HEK293 (cell line): ENCODE measurements around the gene TCERG1L.

Experiments used
- SCRT2 ChIP-seq: fragments of 450-650 bp; formaldehyde crosslinking; IDR thresholded peaks from 2 replicates; pipeline ENCODE4 v1.5.1; 2016; ENCODE audit warnings: missing biosample characterization, missing genetic modification characterization
- ZBTB8A ChIP-seq: fragments of 450-650 bp; formaldehyde crosslinking; IDR thresholded peaks from 2 replicates; pipeline ENCODE4 v1.5.1; 2016; ENCODE audit warnings: missing biosample characterization, missing genetic modification characterization
- ZNF266 ChIP-seq: fragments of 450-650 bp; formaldehyde crosslinking; IDR thresholded peaks from 2 replicates; pipeline ENCODE4 v1.5.1; 2016; ENCODE audit warnings: missing biosample characterization, missing genetic modification characterization, low read depth
- ZNF274 ChIP-seq, 2 experiments: fragments of 200-500 bp in 1 of 2; fragments of 450-650 bp in 1 of 2; sonication (Bioruptor generic) in 1 of 2; formaldehyde crosslinking in 1 of 2; IDR thresholded peaks; 2 replicates each; pipeline versions ENCODE4 v1.5.1 to v1.6.1; 2014 to 2016; ENCODE audit warnings: borderline replicate concordance in 1 of 2, inconsistent platforms in 1 of 2, low read length in 1 of 2, missing biosample characterization in 1 of 2, missing genetic modification characterization in 1 of 2
- ZNF530 ChIP-seq: fragments of 450-650 bp; formaldehyde crosslinking; IDR thresholded peaks from 2 replicates; pipeline ENCODE4 v1.5.1; 2016; ENCODE audit warnings: low read depth, missing biosample characterization, missing genetic modification characterization
- ZNF791 ChIP-seq: fragments of 450-650 bp; formaldehyde crosslinking; IDR thresholded peaks from 2 replicates; pipeline ENCODE4 v1.5.1; 2016; ENCODE audit warnings: missing biosample characterization, missing genetic modification characterization
- TF ChIP-seq, protein P1 (sequence below): fragments of 450-650 bp; formaldehyde crosslinking; IDR thresholded peaks from 2 replicates; pipeline ENCODE4 v1.5.1; 2016; ENCODE audit warnings: missing biosample characterization, missing genetic modification characterization
- TF ChIP-seq, protein P2 (sequence below): fragments of 450-650 bp; formaldehyde crosslinking; IDR thresholded peaks from 2 replicates; pipeline ENCODE4 v1.5.1; 2016; ENCODE audit warnings: missing biosample characterization, missing genetic modification characterization
- TF ChIP-seq, protein P3 (sequence below): fragments of 450-650 bp; formaldehyde crosslinking; IDR thresholded peaks from 2 replicates; pipeline ENCODE4 v1.5.1; 2016; ENCODE audit warnings: missing biosample characterization, missing genetic modification characterization

DNA sequence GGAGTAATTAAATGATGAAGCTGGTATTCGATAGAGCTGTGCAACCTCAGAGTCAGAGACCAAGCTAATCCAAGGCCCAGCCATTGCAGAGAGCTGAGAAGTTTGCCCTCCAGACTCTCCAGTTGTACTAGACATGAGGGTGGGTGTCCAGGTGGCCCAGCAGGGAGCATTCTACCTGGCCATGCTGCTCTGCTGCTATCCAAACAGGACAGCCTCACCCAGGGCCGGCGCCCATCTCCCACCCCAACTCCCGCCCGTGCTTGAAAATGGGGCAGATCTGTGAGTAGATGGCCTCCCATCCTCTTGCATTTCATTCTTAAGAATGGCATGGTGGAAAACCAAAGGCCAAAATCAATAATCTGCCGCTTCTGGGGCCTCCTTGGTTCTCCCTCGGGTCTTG, 124.2 kb downstream of the TCERG1L start:
- TF ChIP-seq ZNF791 (tag by site-specific recombination): no peak
- no peak for TF ChIP-seq ZNF530 (tag by site-specific recombination)
- TF ChIP-seq, protein P1, sequence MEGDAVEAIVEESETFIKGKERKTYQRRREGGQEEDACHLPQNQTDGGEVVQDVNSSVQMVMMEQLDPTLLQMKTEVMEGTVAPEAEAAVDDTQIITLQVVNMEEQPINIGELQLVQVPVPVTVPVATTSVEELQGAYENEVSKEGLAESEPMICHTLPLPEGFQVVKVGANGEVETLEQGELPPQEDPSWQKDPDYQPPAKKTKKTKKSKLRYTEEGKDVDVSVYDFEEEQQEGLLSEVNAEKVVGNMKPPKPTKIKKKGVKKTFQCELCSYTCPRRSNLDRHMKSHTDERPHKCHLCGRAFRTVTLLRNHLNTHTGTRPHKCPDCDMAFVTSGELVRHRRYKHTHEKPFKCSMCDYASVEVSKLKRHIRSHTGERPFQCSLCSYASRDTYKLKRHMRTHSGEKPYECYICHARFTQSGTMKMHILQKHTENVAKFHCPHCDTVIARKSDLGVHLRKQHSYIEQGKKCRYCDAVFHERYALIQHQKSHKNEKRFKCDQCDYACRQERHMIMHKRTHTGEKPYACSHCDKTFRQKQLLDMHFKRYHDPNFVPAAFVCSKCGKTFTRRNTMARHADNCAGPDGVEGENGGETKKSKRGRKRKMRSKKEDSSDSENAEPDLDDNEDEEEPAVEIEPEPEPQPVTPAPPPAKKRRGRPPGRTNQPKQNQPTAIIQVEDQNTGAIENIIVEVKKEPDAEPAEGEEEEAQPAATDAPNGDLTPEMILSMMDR (tag by site-specific recombination): no peak
- no peak for TF ChIP-seq SCRT2 (tag by site-specific recombination)
- TF ChIP-seq, protein P2, sequence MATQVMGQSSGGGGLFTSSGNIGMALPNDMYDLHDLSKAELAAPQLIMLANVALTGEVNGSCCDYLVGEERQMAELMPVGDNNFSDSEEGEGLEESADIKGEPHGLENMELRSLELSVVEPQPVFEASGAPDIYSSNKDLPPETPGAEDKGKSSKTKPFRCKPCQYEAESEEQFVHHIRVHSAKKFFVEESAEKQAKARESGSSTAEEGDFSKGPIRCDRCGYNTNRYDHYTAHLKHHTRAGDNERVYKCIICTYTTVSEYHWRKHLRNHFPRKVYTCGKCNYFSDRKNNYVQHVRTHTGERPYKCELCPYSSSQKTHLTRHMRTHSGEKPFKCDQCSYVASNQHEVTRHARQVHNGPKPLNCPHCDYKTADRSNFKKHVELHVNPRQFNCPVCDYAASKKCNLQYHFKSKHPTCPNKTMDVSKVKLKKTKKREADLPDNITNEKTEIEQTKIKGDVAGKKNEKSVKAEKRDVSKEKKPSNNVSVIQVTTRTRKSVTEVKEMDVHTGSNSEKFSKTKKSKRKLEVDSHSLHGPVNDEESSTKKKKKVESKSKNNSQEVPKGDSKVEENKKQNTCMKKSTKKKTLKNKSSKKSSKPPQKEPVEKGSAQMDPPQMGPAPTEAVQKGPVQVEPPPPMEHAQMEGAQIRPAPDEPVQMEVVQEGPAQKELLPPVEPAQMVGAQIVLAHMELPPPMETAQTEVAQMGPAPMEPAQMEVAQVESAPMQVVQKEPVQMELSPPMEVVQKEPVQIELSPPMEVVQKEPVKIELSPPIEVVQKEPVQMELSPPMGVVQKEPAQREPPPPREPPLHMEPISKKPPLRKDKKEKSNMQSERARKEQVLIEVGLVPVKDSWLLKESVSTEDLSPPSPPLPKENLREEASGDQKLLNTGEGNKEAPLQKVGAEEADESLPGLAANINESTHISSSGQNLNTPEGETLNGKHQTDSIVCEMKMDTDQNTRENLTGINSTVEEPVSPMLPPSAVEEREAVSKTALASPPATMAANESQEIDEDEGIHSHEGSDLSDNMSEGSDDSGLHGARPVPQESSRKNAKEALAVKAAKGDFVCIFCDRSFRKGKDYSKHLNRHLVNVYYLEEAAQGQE: no peak
- no peak for TF ChIP-seq ZNF266 (tag by site-specific recombination)
- TF ChIP-seq, protein P3, sequence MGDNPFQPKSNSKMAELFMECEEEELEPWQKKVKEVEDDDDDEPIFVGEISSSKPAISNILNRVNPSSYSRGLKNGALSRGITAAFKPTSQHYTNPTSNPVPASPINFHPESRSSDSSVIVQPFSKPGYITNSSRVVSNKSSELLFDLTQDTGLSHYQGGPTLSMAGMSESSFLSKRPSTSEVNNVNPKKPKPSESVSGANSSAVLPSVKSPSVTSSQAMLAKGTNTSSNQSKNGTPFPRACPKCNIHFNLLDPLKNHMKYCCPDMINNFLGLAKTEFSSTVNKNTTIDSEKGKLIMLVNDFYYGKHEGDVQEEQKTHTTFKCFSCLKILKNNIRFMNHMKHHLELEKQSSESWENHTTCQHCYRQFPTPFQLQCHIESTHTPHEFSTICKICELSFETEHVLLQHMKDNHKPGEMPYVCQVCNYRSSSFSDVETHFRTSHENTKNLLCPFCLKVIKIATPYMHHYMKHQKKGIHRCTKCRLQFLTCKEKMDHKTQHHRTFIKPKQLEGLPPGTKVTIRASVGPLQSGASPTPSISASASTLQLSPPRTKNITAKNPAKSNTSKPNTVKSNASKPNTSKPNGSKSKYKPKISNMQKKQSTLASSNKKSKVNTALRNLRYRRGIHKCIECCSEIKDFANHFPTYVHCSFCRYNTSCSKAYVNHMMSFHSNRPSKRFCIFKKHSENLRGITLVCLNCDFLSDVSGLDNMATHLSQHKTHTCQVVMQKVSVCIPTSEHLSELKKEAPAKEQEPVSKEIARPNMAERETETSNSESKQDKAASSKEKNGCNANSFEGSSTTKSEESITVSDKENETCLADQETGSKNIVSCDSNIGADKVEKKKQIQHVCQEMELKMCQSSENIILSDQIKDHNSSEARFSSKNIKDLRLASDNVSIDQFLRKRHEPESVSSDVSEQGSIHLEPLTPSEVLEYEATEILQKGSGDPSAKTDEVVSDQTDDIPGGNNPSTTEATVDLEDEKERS (tag by site-specific recombination): no peak
- TF ChIP-seq ZBTB8A: no peak
- no peak for TF ChIP-seq ZNF274 (IDR thresholded peaks at IDR 0.05; ENCODE audit: low read length)
- TF ChIP-seq ZNF274 (tag by site-specific recombination; IDR thresholded peaks at IDR 0.05; ENCODE audit: borderline replicate concordance): no peak
